Measurements from ENCODE around the gene TNIK.

Gene TNIK

DNA sequence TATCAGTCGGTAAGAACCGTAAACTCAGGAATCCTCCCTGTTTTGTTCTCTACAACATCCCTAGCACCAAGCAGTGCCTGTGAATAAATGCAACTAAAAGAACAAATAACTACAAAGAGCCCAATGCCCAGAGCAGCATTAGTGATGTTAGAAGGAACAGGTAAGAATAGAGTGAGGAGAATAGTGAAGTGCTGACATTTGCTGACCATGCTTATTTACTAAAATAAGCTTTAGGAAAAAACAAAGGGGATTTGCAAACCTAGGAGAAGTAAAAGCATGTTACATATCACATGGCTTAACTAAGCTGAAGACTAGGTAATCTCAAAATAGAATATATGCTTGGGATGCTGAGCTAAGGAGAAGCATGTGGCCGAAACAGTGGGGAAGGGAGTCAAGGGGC is 247.6 kb downstream of the TNIK start:
- in situ Hi-C loops (cut with MboI; ENCODE audit: low sequenced_read_pairs): no loop called here

DNA sequence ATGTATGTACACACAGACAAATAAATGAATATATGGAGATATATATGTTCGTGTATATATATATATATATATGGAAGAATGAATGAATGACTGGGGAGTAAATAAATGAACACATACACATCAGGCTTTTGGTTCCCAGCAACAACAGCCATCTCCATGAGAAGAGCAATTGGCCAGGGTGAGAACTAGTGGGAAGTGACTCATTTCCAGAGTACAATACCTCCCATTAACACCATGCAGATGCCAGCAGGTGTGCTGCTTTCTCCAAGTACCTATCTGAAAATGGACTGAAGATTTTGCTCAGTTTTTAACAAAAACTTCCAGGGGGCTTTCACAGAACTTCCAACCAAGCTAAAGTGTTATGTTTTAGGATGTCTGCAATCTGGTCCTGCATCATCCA is 253.9 kb downstream of the TNIK start:
- in situ Hi-C loops (cut with MboI; ENCODE audit: low sequenced_read_pairs): no loop called here

DNA sequence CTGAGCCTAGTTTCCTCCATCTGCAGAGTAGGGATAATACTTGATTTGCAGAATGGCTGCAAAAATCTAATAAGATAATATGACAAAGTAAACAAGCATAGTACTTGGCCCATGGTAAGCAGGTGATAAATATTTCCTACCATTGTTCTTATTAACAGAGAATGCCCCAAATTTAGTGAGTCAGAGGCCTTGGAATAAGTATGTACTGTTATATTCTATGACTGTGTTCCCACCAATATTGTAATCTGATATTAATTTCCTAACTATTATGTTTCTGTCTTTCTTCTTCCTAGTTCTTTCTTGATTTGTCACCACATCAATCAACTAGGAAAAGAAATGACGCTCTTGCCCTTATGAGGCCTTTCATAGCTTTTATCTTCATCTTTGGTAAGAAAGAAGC is 255.3 kb downstream of the TNIK start:
- in situ Hi-C loops (cut with MboI; ENCODE audit: low sequenced_read_pairs): no loop called here

DNA sequence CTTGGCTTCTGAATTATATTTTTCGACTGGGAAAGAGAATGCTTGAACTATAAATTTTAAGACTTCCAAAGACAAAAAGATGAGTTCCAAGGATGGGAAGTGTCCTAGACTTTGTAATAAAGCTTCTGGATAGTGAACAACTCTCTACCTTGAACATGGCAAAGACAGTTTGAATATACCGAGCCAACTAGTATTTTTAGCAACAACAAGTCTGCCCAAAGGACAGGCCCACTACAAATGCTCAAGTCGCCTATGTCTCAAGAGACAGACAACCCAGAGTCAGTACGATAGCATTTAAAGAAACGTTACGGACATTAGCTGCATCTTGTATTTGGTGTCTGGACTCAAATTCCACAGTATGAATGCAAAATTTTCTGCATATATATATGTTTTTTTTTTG is 258.4 kb downstream of the TNIK start:
- in situ Hi-C loops (cut with MboI; ENCODE audit: low sequenced_read_pairs): no loop called here

DNA sequence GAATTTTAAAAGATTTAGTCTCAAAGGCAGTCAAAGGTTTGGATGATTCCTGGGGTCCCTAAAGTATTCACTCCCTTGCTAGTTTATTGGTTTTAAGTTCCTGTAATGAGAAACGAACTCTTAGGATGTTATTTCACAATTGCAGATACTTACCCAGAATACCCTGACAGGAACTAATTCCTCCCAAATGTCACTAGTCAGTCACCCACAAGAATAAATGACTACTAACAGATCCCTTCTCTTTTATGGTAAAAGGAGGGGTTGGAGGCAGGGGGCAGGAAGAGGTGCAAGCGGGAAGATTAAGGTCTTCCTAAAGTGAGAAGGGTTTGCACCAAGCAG is 259.5 kb downstream of the TNIK start:
- in situ Hi-C loops (cut with MboI; ENCODE audit: low sequenced_read_pairs): no loop called here

DNA sequence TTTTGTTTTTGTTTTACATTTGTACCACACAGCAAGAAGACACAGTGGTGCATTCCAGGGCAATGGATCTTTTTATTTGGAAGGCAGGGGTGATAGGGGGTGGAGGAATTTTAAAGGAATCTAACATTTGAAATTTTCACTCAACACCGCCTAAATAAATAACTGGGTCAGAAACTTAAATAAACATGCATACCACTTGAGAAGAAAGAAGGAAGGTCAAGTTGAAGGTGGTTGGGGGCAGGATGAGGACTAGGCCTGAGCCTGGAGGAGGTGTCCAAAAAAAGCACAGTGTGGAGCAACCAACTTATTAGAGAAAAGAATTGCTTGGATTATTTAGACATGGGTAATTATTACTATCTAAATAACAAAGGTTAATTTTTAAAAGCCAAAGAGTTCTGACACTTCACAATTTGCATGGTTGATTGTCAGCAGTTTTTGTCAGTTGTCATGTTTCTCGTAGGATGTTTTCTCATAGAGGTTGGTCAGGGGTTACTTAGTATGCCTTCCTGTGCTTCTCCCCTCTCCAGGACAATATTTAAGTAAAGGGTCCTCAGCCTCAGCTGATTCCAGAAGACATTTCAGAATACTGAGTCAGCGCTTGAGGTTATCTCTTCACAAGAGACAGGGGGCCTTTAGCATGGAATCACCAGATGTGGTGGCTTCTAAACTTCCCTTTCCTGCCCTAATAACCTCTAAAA is 260.0 kb downstream of the TNIK start:
- in situ Hi-C loops (cut with MboI; ENCODE audit: low sequenced_read_pairs): no loop called here

DNA sequence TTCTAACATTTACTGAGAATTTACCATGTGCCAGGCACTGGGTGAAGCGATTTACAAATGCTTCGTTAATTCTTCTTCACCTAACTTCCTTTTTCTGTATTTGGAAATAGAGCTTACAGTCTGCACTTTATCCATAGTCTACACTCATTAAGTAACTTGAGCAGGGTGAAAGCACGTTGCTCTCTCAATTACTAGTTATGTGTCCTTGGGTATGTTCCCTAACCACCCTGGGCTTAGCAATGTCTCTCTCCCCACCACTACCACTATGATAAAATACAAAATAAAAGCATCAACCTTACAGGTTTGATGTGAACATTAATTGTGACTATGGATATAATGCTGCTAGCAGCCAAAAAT is 260.8 kb downstream of the TNIK start:
- in situ Hi-C loops (cut with MboI; ENCODE audit: low sequenced_read_pairs): no loop called here

DNA sequence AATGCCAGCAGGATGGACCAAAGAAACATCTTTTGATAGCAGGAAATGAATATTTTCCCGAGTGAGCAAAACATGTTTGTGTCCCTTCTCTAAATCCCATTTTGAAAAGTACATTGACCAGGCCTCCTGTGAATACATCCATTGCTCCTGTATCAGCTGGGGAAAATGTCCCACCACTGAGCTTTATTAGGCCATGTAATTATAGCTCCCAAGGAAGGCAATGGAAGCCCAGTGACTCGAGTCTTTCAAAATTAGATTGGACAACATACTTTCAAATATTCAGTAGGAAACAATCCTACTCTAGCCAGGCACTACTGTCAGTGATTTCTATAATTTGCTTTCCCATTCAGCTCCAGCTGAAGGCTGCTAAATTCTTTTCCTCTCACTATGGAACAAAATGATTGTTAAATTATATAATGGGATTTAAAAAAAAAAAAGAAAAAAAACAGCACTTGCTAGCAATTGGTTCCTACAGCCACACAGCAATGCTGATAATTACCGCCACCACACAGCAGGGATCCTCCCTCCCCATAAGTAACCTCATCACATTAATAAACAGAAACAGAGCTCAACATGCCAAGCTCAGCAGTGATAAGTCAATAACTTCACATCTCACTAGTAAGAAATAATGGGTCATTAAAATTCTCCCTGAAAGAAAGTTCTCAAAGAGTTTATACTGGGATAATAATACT is 261.3 kb downstream of the TNIK start:
- in situ Hi-C loops (cut with MboI; ENCODE audit: low sequenced_read_pairs): no loop called here

DNA sequence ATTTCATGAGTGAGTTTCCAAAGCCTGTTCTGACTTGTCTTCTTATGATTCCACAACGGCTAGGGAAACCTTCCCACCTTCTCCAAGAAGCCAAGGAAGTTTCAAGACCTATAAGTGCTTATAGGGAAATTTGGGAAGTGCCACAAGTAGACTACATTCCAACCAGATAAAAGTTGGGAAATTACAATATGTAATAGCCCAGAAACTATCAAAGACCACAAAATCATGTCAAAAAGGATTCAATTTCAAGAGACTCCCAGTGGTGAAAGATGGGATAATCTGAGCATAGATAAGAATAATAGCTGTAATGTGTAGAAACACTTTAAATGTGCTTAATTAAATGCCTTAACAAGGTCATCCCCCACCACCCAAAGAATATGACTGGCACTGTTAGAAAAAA is 264.5 kb downstream of the TNIK start:
- in situ Hi-C loops (cut with MboI; ENCODE audit: low sequenced_read_pairs): no loop called here

DNA sequence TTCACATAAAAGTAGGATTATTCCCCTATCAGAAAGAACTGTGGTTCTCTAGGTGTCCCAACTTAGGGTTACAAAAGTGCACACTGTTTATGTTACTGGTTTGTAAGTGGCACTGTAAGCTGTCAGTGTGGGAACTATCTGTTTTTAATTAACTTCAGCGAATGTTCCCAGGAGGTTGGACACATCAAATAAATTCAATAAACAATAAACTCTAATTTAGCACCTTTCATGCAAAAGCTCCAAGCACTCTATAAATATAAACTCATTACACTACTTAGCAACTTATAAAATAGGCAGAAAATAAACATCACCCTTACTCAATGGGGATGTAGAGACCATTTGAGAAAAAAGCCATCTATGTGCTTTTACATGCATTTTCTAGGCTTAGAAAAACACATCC is 265.2 kb downstream of the TNIK start:
- in situ Hi-C loops (cut with MboI; ENCODE audit: low sequenced_read_pairs): no loop called here

DNA sequence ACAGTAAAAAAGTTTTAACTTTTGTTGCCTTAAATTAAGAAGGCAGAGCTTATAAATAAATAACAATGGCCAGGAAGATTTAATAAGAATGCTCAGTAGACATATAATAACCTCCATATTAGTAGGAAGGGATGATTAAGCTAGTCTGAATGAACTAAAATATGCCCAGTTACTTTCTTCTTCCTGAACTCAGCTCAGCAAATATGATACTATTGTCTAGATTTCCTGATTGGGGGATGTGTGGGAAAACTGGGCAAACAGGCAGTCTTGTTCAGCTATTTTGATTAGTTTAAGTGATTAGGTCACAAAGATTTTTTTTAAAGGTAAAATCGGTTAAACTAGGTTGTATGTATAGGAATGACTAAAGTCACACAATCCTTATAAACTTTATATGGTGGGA is 266.5 kb downstream of the TNIK start:
- in situ Hi-C loops (cut with MboI; ENCODE audit: low sequenced_read_pairs): no loop called here

DNA sequence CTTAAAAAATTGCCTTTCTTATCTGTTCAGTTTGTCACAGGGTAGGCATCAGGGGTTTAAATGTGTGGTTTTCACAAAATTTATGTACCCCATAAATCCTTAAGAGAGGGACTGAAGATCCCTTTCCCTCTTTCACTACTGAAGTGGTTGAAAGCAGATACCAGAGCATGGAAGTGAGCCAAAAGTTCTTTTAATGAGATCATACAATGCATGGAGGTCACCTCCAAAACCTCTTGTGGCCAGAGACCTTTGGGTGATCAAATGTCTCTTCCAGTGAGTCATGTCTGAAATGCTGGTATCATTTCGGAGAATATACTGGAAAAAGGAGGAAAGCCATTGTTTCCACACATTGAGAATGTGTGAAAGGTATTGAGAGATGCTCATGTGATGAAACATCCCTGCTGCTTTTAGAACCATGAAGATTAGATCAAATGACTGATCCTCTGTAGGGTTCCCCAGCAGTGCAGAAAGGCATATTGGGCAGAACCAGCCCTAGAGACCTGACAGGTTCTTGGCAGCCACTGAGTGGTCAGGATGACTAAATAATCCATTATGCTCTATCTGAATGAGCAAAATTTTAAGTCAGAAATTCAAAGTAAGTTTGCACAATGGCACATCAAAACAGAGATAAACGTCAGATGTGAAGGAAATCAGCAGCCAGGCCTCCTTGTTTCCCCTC is 267.9 kb downstream of the TNIK start:
- in situ Hi-C loops (cut with MboI; ENCODE audit: low sequenced_read_pairs): no loop called here

DNA sequence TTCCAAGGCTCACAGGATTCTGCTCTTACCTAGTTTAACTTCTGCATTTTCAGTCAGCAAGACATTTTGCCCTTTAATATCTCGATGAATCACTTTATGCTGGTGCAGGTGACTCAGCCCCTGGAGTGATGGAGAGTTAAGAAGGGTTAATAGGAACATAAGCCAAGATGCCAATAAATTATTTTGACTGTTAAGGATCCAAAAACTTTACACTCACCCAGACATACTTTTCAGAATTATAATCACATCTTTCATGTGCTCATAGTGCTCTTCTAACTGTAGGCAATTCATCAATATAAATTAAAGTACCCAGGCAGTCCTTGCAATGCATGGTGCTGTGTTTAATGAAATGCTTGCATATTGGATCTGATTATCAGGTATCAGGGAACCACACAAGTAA is 269.5 kb downstream of the TNIK start:
- in situ Hi-C loops (cut with MboI; ENCODE audit: low sequenced_read_pairs): no loop called here

DNA sequence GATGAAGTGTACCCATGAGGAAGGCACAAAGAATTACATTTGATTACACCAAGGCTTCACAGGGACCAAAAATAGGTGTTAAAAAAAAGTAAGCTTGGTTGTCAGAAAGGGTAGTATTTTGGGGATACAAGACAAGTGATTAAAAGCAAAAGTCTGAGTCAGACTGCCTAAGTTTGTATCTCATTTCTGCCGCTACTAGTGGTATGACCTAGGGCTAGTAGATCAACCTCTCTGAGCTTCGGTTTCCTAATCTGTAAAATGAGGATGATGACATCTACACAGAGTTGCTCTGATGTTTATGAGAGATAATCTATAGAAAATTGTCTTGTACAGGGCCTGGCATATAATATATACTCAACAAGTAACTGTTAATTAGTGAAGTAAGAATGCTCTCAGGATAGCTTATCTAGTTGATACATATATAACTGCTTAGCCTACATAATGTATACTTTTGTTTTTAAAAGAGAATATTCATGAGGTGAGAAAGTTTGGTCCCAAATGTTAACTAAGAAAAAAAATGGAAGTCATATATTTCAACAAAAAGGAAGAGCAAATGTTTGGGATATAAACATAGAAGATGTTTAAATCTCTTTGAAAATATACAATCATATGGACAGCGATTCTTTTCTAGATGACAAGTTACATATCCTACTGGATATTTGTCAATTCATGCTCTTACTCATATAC is 270.7 kb downstream of the TNIK start:
- in situ Hi-C loops (cut with MboI; ENCODE audit: low sequenced_read_pairs): no loop called here

DNA sequence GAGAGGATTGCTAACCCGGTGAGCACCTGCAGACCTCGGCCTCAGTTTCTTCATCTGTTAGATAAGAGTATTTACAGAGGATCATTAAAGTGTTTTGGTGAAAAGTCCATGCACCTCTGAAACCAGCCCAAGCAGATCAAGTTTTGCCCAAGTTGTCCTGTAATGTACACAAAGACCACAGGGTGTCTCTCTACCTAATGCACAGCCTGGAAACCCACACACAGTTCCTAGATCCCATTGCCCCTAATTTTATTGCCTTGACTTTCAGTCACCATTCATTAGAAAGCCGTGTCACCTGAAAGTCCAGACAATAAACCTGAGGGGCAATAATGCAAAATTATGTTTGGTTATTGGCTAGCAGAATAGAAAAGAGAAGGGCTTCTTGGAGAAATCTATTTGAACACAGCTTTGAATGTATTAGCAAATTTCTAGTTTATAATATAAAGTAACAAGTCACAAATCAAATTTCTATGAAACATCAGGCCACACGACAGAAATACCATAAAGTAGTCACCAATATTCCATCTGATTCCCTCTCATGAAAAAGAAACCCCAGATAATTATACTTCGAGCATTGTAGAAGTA is 272.4 kb downstream of the TNIK start:
- in situ Hi-C loops (cut with MboI; ENCODE audit: low sequenced_read_pairs): no loop called here

DNA sequence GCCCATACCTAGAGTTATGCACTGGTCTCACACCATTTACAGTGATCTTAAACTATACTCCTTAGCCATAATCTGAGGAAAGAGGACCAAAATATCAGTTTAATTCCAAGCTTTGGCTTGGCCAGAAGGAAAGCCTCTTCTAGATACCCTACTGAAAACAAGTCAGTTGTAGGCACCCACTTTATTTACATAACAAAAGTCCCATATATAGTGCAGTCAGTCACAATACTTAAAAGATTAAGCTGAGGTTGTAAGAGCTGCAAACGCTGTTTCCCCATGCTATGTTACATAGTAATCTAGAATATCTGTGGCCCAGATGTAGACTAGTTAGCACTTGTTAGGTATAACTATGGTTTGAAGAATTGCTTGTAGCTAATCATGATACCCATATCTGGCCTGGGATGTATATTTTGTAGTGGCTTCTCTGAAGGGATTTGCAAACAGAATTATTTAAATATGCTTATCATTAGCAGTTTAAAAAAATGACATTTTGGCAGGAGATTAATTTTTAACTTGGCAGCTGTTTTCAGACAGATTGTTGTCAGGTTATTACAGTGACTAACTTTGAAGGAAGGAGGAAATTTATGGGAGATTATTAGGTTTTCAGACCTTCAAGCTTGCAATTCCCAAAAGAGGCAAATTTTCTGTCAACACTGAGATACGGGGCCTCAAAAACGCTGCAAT is 273.2 kb downstream of the TNIK start:
- in situ Hi-C loops (cut with MboI; ENCODE audit: low sequenced_read_pairs): no loop called here

DNA sequence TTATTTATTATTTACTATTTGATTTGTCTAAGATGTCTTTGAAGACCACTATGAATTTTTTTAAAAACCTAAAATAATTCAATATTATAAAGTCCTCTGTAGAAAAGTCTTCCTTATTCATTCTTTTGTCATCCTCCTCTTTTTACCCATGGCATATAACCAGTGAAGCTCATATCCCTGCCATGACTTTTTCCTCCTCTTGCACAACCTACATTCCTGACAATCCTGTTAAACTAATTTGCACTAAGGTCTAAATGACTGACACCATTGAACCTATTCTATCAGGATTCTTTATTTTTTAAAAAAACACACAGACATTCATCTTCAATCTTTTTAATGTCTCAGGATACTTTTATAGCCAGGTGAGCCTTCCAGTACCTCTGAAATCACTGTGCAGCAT is 273.8 kb downstream of the TNIK start:
- in situ Hi-C loops (cut with MboI; ENCODE audit: low sequenced_read_pairs): no loop called here

DNA sequence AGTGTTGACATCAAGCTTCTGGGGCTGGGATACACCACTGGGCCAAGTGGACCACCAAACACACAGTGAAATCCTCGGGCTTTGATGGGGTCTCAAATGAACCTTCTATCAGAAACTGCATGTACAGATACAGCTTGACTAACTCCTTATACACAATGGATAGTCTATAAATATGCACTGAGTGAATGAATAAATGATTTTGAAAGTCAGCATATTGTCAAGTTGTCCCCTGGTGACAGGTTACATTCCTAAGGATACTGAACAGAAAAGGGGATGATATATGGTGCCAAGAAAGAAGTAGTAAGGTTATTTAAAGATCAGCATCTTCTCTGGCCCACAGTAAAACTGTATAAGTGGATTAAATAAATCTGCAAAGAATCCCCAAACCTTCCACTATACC is 274.2 kb downstream of the TNIK start:
- in situ Hi-C loops (cut with MboI; ENCODE audit: low sequenced_read_pairs): no loop called here

DNA sequence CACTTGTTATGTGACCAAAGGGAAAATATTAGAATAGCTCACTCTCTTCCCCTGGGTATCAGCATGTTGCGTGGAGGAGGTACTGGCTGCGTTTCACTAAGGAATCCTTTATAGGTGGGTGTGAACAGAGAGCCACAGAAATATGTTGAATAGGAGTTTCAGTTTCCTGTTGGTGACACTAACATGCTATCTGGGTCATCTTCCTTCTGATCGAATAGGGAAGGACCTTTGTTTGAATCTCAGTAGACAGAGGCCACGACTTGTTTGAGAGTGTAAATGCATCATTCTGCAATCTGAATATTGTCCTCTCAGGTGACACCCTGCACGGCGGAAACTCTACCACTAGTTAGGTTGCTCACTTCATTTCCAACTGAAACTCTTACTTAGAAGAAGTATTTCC is 275.8 kb downstream of the TNIK start:
- in situ Hi-C loops (cut with MboI; ENCODE audit: low sequenced_read_pairs): no loop called here

DNA sequence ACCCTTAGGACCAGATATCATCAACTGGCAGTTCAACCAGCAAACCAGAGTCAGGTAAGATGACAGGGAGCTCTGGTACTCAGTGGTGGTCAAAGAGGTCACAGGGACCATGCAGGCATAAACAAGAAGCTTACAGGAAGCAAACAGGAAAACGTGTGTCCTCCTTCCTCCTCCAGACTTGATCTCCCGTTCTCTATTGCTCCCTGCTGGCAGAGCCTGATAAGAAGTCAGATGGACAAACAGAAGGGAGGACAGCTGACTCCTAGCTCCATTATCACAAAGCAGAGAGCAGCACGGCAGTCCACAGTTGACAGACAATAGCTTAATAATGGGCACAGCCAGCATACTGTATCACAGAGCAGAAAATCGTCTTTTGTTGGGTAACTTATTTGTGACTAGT is 277.2 kb downstream of the TNIK start:
- in situ Hi-C loops (cut with MboI; ENCODE audit: low sequenced_read_pairs): no loop called here

Data from HL-60/S4 (cell line).